ENCODE results near the gene ALDH16A1.

DNA sequence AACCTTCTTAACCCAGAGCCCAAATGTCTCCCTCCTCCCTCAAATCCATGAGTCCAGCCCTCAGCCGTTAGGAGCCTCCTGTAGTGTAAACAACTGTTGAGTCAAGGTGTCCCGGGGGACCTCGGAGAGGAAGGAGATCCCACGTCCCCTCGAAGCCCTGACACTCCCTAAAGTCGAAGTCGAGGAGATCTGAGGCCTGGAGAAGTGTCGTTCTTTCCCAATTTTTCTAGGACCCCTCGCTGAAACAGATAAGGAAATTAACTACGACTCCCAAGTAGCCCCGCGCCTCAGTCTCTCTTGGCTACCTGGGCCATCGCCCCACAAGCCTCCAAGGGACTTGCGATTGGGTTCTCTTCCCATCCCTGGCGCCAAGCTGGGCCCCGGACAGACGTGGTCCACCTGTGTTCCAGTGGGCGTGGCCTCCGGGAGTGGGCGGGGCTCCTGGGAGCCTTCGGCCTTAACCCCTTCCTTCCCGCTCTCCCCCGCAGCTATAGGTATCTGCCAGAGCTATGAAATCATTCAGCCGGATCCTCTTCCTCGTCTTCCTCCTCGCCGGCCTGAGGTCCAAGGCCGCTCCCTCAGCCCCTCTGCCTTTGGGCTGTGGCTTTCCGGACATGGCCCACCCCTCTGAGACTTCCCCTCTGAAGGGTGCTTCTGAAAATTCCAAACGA, 27.0 kb upstream of the ALDH16A1 start:
- no peak for TF ChIP-seq CTCF (IDR thresholded peaks at IDR 0.05 in 8 of 11, conservative IDR thresholded peaks at IDR 0.05 in 3 of 11)
- TF ChIP-seq POLR2AphosphoS5 (IDR thresholded peaks at IDR 0.05), result no peak
